GM18868 (cell line): ENCODE data around the gene PERM1.

Source experiments
- ATAC-seq: cut with Tn5 transposase; IDR thresholded peaks from one replicate; pipeline ENCODE4 v1.9.1; 2021; ENCODE audit warnings: mild to moderate bottlenecking, moderate library complexity; ENCODE audit not compliant: unreplicated experiment

Gene PERM1

DNA sequence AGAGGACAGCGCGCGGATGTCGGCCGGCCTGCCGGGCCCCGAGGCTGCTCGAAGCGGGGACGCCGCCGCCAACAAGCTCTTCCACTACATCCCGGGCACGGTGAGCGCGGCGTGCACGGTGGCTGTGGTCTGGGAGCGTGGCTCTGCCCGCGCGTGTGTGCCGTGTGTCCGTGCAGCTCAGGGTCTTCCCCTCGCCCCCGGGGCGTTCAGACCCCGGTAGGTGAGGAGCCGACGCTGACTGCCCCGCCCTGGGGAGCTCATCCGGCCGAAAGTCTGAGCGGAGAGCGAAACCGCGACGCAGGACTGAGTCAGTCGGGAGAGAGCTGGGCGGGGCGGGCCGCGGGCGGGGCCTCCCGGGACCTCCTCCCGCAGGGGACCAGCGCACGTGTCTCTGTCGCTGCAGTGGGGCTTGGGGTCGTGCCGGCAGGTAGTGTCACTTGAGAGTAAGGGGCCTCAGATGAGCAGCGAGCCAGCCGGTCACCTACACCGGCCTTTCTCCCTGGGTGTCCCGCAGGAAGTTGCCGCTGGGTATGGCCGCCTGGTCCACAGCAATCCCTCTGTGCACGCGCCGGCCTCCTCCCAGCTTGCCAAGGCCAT is 15.1 kb downstream of the PERM1 start:
- ATAC-seq, result peak; percentile 66

DNA sequence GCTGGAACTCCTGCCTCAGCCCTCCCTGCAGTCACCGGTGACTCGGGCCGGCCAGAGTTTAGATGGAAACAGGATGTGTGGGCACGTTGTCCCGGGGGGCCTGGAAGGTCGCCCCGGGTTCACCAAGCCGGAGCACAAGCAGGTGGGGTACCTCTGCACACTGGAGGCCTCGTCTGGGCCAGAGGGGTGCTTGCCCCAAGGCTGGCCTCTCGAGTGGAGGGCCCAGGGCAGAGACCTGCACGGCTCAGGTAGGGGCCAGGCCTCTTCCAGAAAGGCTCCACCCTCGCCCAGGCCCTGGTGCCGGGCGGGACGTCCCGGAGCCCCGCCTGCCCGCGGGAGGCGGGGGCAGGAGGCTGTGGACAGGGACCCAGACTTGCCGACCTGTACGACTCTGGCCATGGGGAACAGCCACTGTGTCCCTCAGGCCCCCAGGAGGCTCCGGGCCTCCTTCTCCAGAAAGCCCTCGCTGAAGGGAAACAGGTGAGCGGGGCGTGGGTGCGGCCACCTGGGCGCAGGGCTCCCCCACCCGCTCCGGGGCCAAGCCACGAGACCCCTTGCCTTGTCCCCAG is 15.7 kb downstream of the PERM1 start, which contains the start of gene PLEKHN1:
PLEKHN1 (plus strand) TSS at position 348 of the 569 bp plus-strand sequence; CDS start at position 398, 50 bp downstream.
- ATAC-seq, result no peak

DNA sequence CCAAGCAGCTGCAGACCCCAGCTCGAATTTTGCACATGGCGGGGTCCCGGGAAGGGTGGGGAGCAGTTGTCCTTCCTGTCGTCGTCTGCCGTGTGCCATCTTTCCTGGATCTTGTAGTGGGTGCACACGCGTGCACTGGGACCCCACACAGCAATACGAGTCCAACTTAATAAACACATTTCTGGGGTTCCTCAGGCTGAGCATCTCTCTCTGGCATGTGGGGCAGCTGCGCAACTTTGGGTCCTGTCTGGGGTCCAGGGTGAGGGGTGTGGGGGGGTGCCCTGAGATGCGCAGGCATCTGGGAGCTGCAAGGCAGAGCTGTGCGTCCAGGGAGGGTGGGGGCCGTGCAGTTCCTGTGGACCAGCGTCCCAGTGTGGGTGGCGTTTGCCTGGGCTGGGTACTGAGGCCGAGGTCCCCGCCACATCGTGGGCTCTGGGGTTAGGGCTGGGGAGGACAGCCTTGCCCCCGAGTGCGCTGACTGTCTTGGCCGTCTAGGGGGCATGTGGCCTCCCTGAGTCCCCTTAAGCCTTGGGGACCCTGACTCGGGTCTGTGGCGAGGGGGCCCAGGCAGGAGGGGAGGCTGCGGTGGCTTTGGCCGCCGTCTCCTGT is 16.3 kb downstream of the PERM1 start:
- ATAC-seq, result no peak

DNA sequence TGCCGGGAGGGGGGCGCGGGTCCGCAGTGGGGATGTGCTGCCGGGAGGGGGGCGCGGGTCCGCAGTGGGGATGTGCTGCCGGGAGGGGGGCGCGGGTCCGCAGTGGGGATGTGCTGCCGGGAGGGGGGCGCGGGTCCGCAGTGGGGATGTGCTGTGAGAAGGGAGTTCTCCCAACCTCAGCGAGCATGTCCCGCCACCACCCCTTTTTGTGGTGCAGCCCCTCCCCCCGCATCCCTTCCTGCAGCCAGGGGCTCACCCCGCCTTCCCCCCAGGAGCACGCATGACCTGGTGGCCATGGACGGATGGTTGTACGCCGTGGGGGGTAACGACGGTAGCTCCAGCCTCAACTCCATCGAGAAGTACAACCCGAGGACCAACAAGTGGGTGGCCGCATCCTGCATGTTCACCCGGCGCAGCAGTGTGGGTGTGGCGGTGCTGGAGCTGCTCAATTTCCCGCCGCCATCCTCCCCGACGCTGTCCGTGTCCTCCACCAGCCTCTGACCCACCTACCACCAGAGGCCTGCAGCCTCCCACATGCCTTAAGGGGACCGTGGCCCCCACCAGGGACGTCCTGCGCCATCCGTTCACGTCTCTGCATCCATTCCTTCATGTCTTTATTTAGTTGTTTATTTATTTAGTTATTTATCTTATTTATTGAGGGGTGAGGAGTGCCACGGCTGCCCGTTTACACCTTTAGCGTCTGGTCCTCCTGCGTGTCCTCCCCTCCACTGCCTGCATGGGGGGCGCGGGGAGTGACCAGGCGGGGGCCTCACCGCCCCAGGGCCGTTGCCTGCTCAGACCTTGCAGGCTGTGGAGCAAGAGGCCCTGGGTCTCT is 17.0 kb downstream of the PERM1 start:
- no peak for ATAC-seq

DNA sequence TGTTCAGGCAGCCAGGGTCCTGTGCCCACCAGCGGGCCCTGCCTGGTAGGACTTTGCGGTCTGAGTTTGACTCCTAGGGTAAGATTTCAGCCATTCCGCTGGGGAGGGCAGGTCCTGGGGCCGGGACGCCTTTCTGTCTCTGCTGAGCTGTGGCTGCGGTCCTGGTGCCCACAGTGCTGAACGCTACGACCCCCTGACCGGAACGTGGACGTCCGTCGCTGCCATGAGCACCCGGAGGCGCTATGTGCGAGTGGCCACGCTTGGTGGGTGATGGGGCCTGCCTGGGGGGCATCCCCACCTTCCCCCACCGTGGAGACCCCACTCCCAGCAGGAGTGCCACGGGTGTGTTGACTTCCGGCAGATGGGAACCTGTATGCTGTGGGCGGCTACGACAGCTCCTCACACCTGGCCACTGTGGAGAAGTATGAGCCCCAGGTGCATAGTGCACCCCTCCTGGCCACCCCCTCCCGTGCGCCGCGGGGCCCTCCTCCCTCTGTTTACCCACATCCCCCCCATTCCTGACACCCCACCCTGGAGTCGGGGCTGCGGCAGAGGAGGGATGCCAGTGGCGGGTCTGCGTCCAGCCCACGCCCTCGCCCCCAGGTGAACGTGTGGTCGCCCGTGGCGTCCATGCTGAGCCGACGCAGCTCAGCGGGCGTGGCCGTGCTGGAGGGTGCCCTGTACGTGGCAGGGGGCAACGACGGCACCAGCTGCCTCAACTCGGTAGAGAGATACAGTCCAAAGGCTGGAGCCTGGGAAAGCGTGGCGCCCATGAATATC is 18.0 kb downstream of the PERM1 start:
- ATAC-seq, result no peak

DNA sequence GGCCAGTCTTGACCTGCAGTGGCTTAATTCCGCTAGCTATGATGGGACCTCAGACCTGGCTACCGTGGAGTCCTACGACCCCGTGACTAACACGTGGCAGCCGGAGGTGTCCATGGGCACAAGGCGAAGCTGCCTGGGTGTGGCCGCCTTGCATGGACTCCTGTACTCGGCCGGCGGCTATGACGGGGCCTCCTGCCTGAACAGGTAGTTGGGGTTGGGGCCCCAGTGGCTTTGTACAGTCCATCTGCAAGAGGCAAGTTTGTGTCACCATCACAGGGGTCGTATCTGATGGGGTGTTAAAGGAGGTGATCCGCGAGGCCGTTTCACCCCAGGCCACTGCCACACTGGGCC is 18.6 kb downstream of the PERM1 start:
- no peak for ATAC-seq

DNA sequence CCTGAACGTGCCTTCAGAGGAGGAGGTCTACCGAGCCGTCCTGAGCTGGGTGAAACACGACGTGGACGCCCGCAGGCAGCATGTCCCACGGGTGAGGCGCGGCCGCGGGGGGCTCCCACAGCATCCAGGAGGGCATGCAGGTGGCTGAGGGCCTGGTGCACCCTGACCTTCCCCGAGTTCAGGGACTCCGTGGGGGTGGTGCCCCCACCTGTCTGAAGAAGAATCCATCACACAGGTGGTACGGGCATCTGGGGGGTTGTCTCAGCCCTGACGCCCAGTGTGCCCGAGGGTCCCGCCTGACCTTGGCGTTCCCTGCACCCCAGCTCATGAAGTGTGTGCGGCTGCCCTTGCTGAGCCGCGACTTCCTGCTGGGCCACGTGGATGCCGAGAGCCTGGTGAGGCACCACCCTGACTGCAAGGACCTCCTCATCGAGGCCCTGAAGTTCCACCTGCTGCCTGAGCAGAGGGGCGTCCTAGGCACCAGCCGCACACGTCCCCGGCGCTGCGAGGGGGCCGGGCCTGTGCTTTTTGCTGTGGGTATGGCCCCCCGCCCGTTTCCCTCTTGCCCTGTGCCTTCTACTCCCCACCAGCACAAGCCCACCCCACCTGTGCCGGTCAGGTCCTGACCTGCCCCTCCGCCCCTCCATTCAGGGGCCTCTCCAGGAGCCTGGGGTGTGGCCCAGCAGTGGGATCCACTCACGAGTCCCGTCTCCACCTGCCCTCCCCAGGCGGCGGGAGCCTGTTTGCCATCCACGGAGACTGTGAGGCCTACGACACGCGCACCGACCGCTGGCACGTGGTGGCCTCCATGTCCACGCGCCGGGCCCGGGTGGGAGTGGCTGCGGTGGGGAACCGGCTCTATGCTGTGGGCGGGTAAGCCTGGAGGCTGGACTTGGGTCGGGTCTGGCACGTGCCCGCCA is 19.3 kb downstream of the PERM1 start:
- ATAC-seq, result no peak

DNA sequence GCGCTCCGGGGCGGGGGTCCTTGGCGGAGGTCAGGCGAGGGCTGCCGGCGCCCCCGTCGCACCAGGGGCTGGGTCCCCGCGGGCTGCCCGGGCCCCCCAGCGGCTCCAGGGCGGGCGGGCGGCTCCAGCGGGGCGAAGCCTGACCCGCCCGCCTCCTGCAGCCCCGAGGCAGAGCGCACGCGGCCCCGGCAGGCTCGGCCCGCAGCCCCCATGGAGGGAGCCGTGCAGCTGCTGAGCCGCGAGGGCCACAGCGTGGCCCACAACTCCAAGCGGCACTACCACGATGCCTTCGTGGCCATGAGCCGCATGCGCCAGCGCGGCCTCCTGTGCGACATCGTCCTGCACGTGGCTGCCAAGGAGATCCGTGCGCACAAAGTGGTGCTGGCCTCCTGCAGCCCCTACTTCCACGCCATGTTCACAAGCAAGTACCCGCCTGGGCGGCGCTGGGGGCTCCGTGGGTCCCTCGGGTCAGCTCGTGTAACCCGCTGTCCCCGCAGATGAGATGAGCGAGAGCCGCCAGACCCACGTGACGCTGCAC is 20.7 kb downstream of the PERM1 start:
- ATAC-seq, result no peak

DNA sequence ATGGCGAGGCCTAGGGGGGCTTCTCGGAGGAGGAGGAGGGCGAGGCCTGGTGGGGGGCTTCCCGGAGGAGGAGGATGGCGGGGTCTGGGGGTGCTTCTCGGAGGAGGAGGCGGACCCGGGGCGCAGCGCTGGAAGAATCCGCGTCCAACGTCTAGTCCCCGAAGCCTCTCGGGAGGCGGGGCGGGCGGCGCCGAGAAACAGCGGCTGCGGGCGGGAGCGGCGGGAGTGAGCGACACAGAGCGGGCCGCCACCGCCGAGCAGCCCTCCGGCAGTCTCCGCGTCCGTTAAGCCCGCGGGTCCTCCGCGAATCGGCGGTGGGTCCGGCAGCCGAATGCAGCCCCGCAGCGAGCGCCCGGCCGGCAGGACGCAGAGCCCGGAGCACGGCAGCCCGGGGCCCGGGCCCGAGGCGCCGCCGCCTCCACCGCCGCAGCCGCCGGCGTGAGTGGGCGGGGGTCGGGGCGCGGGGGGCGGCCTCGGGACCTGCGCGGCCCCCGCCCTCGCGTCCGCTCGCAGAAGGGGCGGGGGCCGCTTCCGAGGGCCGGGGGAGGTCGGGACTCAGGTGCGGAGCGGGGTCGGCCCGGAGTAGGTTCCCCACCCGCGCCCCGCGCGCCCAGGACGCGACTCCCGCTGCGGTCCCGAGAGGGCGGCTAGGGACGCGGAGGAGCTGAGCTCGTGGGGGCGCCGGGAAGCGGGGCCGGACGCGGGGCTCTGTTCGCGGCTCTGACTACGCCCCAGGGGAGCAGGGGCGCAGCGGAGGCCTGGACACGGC is 21.3 kb downstream of the PERM1 start, which contains the start of gene KLHL17:
KLHL17 (plus strand) TSS at position 222 of the 769 bp plus-strand sequence; CDS start at position 332, 110 bp downstream.
- ATAC-seq, result no peak

DNA sequence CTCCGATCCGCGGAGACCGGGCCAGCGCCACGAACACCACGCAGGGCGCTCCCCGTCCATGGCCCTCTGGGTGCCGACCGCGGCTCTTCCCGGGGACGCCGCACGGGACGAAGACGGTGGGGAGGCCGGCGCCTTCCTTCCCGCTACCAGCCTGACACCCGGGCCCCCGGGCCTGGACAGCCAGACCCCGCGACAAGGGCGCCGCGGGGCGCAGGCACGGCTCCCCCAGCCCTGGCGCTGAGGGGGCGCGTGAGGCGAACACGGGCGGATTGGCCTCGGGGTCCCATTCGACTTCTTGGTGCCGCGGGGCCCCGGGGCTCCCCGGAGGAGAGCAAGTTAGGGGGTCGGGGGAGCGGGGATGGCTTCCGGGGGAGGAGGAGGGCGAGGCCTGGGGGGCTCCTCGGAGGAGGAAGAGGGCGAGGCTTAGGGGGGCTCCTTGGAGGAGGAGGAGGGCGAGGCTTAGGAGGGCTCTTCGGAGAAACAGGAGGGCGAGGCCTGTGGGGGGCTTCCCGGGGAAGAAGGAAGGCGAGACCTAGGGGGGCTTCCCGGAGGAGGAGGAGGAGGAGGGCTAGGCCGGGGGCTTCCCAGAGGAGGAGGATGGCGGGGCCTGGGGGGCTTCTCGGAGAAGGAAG is 22.0 kb downstream of the PERM1 start:
- no peak for ATAC-seq

DNA sequence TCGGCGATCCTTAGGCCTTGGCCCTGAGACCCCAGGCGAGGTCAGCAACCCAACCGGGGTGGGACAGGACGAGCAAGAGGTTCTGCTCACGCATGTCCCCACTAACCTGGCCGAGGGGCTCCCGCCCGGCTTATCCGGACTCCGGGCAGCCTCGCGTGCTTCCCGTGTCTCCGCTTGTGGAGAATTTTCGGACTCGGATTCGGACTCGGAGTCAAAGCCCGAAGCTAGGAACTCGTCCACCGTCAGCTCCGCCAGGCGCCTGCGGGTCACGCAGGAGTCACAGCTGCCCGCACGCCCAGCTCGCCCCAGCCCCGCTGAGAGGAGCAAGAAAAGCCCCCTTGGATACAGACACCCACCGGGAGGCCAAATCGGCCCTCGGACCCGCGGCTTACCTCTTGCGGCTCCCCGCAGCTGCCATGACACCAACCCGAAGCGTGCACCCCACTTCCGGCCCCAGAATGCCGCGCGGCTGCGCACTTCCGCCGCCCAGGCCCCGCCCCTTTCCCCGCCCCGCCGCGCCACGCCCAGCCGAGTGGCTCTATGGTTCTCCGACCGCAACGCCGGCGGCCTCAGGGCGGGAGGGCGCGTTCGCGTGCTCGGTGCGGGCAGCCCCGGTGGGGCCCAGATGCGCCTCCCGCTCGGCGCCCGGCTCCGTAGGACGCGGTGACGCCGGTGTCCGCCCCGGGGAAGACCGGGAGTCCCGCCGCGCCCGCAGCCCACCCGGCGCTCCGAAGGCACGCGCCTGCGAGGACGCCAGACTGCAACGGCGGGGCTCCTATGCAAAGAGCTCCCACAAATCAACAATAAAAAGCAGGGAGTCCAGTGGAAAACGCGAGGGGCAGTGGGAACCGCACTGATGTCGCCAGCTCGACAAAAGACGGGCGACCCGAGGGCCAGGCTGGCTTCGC is 22.8 kb downstream of the PERM1 start, which contains the start of gene NOC2L:
NOC2L (minus strand) TSS at position 434 of the 908 bp plus-strand sequence; CDS start at position 418, 16 bp downstream.
- ATAC-seq, result peak; percentile 76

DNA sequence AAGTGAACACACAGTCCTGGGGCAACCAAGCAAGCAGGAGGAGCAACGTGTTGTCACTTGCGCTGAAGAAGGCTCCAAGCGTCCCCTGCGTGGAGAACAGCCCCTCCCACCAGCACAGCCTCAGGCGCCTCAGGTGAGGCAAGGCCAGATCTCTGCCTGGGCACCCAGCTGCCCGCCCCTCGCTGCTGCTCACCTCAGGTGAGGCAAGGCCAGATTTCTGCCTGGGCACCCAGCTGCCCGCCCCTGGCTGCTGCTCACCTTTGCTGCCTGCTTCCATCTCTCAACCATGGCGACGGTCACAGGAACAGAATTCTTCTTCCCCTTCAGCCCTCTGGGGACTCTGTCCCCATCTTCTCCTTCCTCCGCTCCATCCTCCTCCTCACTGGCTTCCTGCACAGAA is 25.3 kb downstream of the PERM1 start:
- no peak for ATAC-seq

DNA sequence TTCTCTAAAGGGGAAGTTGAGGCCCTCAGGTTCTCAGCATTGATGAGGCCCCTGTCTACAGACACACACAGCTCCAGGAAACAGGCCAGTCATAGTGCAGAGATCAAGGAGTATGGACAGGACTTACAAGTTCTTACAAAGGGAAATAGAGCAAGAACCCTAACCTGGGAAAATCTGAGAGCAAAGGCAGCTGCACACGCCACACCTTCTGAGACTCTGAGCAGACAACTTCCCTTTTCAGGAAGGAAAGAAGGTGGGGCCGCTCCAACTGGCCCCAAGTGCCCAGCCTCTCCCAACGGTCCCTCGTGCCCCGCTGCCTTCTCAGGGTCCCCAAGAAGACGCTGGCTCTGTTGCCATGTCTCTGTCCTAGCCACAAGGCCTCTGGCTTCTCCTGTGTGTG is 26.4 kb downstream of the PERM1 start:
- ATAC-seq, result no peak

DNA sequence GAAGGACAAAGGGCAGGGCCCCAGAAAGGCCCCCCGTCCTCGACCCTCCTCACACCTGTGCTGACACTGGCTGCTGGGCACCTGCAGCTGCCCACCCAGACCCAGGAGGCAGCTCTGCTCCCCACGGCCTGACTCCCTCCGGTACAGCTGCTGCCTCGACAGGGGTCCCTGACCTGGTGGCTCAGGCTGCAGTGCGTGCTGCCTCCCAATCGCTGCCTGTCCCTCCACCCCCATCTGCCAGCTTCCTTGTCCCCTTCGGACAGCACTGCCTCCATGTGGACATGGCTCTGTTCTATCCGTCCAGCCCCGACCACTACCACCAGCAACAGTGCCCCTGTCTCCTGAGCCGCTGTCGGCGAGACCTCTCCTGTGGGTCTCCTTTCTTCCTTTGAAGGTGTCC is 27.0 kb downstream of the PERM1 start:
- ATAC-seq, result no peak

DNA sequence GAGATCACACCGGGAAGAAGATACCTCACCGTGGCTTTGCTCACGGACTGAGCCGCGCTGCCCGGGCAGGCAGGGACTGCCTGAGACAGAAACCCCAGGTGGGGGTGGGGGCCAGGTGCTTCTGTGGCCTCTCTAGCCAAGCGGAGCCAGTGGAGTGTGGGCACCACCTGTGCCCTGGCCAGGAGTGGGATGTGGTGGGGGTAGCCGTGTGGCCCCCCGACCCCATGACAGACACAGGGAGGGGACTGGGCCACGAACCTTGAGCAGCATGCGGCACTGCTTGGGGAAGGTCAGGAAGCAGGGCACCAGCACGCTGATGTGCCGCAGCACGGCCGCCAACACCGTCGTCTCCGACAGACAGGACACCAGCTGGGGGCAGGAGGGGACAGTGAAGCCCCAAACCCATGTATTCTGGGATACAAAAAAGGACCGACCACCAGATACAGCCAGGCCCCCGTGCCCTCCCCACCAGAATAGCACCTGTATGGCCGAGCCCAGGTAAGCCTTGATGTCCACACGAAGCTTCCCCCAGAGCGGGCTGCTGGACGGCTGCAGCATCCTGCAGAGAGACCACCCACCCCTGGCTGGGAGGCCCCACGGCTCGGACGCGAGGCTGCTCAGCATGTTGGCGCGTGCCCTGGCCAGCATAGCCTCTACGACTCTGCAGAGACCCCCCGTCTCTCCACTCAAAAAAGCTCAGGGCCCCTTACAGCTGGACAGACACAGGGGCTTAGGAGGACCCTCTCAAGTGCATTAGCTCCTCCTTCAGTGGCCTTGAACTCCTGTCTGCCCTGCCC is 28.2 kb downstream of the PERM1 start:
- ATAC-seq, result no peak

DNA sequence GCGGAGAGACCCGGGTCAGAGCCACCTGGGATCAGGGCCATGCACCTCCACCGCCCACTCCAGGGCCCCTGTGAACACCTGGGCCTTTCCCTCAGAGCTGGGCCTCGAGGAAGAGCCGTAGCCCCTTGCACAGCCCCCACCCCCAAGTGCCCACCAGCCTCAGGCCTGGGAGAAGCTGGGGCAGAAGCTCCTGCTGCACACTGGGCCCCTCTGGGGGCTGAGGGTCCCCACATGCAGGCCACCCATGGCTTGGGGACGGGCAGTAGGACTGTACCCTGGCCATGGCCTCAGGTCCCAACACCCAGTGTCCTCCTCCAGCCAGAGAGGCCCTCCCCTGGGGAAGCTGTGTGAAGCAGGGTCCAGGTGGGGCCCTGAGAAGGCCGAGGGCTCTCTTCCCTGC is 29.3 kb downstream of the PERM1 start:
- ATAC-seq, result no peak
